Hepatocyte (in vitro differentiated cells): Measurements from ENCODE around the gene TAS2R4.

Experiments
- CTCF ChIP-seq: fragments of 200-600 bp; sonication (generic); IDR thresholded peaks from 2 replicates; pipeline ENCODE4 v1.5.1; 2016; ENCODE audit warnings: antibody characterized with exemption, mild to moderate bottlenecking; ENCODE audit not compliant: poor library complexity
- EZH2 ChIP-seq: fragments of 200-600 bp; sonication (generic); IDR thresholded peaks from 2 replicates; pipeline ENCODE4 v1.6.1; 2016; ENCODE audit warnings: antibody characterized with exemption, mild to moderate bottlenecking, borderline replicate concordance

- no peak for TF ChIP-seq CTCF
- TF ChIP-seq EZH2 = no peak
Observed at GRCh38 chr7:141763797-141764196, 12.7 kb upstream of the TAS2R4 start, which contains the start of gene TAS2R3.
